Upper lobe of left lung (tissue), 6 donors: ENCODE results near the gene MRPS23. TPM values are rescaled to one million over a fixed set of nuclear protein-coding genes. Genes with fewer than 3 reads are reported as not detected.

Experiments used
- ATAC-seq, 2 donors: fragments of 200-7000 bp; cut with Tn5 transposase; one replicate each; pipeline ENCODE4 v1.9.1; 2022; ENCODE audit warnings: mild to moderate bottlenecking in 2 of 2, moderate library complexity in 2 of 2; ENCODE audit not compliant: low FRiP score in 2 of 2
- DNase-seq, 2 donors: peaks; one replicate each; pipeline ENCODE4 v3.0.0-alpha.2; 2019 to 2020
- H3K27ac ChIP-seq, 4 donors: fragments of 200-600 bp; sonication (generic); one replicate each; pipeline ENCODE4 v1.5.1; 2016 to 2019
- H3K27me3 ChIP-seq, 4 donors: fragments of 200-600 bp; sonication (generic); one replicate each; pipeline ENCODE4 v1.5.1; 2017 to 2019
- H3K36me3 ChIP-seq, 4 donors: fragments of 200-600 bp; sonication (generic); one replicate each; pipeline ENCODE4 v1.5.1; 2016 to 2019
- H3K4me1 ChIP-seq, 4 donors: fragments of 200-600 bp; sonication (generic); one replicate each; pipeline ENCODE4 v1.5.1; 2018 to 2019
- H3K4me3 ChIP-seq, 4 donors: fragments of 200-600 bp; sonication (generic); one replicate each; pipeline ENCODE4 v1.5.1; 2017 to 2019; ENCODE audit warnings: mild to moderate bottlenecking in 2 of 4, moderate library complexity in 1 of 4
- H3K9me3 ChIP-seq, 4 donors: fragments of 200-600 bp; sonication (generic); one replicate each; pipeline ENCODE4 v1.5.1; 2018 to 2019
- CTCF ChIP-seq, 6 experiments: fragments of 450-650 bp in 4 of 6; fragments of 200-600 bp in 2 of 6; sonication (generic) in 2 of 6; IDR thresholded peaks; one replicate each; pipeline ENCODE4 v1.5.1; 2016 to 2019; ENCODE audit warnings: antibody characterized with exemption in 6 of 6
- EP300 ChIP-seq, 4 donors: sonication (generic); formaldehyde crosslinking; IDR thresholded peaks; one replicate each; pipeline ENCODE4 v1.5.1; 2017; ENCODE audit warnings: antibody characterized with exemption in 4 of 4, control low read depth in 2 of 4
- POLR2A ChIP-seq, 4 donors: fragments of 450-650 bp; IDR thresholded peaks; one replicate each; pipeline ENCODE4 v1.5.1; 2016 to 2017; ENCODE audit warnings: antibody characterized with exemption in 4 of 4, mild to moderate bottlenecking in 2 of 4
- POLR2AphosphoS5 ChIP-seq, 2 donors: sonication (generic); formaldehyde crosslinking; IDR thresholded peaks; one replicate each; pipeline ENCODE4 v1.5.1; 2017; ENCODE audit warnings: antibody characterized with exemption in 2 of 2
- WGBS, 2 donors: methylation state at CpG; one replicate each; pipeline ENCODE4 v1.1.5; 2017 to 2018; 5-methylcytosine and 5-hydroxymethylcytosine counted together
- total RNA-seq, 6 donors: library from RNA; depleted of rRNA in 4 of 6; stranded (reverse); fragments of >200 nt in 4 of 6; gene quantifications; one replicate each; pipeline versions ENCODE4 v1.1.0 to v1.2.1, GENCODE V29; 2016 to 2021
- donor health status: DM: no; HTN: no; CAD: no; lungs with moderate emphysema.
- donor health status: DM: no; HTN: yes; CAD: no; lungs with severe emphysema.

MRPS23 gene
- total RNA-seq, 6 donors from 2014 or later = 11.4 to 50.6 (median 19.1) TPM

GRCh38 chr17:57879437-57880085 lies 29.7 kb upstream of the MRPS23 start:
- H3K9me3 ChIP-seq = no peaks in the 10 kb centered on the region
- H3K4me3 ChIP-seq = no peak overlapping the region
- WGBS, 2 donors = 78 to 89% methylated on average over 12 of the region's 12 CpGs
- TF ChIP-seq POLR2AphosphoS5 (IDR thresholded peaks at IDR 0.05) (no peak), EP300 (IDR thresholded peaks at IDR 0.05) (no peak), CTCF (IDR thresholded peaks at IDR 0.05) (no peak), POLR2A (IDR thresholded peaks at IDR 0.05) (no peak)
- ATAC-seq (no peak), DNase-seq (no peak)
- peaks cover 0 to 38% (median 15%) of the 10 kb centered on the region in 4 donors for H3K36me3 ChIP-seq
- peaks cover 15 to 35% (median 24%) of the 10 kb centered on the region in 4 donors for H3K4me1 ChIP-seq
- no peak overlapping the region for H3K27ac ChIP-seq
- H3K27me3 ChIP-seq = no peaks in the 10 kb centered on the region

GRCh38 chr17:57877803-57878377 lies 28.0 kb upstream of the MRPS23 start:
- no peak for ATAC-seq
- no peaks in the 10 kb centered on the region for H3K9me3 ChIP-seq
- H3K27me3 ChIP-seq = no peaks in the 10 kb centered on the region
- TF ChIP-seq POLR2AphosphoS5 (IDR thresholded peaks at IDR 0.05) = no peak
- no peak for TF ChIP-seq CTCF (IDR thresholded peaks at IDR 0.05)
- no peak for TF ChIP-seq EP300 (IDR thresholded peaks at IDR 0.05)
- peaks cover 32 to 52% (median 41%) of the 10 kb centered on the region in 4 donors for H3K4me1 ChIP-seq
- H3K27ac ChIP-seq = no peak overlapping the region
- no peak for DNase-seq
- WGBS, 2 donors = 71 to 86% methylated on average over 9 of the region's 9 CpGs
- H3K36me3 ChIP-seq = peaks cover 0 to 26% (median 14%) of the 10 kb centered on the region in 4 donors
- H3K4me3 ChIP-seq = no peak overlapping the region

GRCh38 chr17:57876866-57877237 lies 27.0 kb upstream of the MRPS23 start:
- TF ChIP-seq POLR2AphosphoS5 (IDR thresholded peaks at IDR 0.05) (no peak), POLR2A (IDR thresholded peaks at IDR 0.05) (no peak), CTCF (IDR thresholded peaks at IDR 0.05) (no peak), EP300 (IDR thresholded peaks at IDR 0.05) (no peak)
- Histone ChIP-seq H3K4me1 (peaks cover 34 to 57% (median 47%) of the 10 kb centered on the region in 4 donors), H3K27ac (no peak overlapping the region), H3K4me3 (no peak overlapping the region), H3K36me3 (peaks cover 0 to 32% (median 23%) of the 10 kb centered on the region in 4 donors), H3K9me3 (no peaks in the 10 kb centered on the region), H3K27me3 (no peaks in the 10 kb centered on the region)
- ATAC-seq (no peak), DNase-seq (no peak)
- WGBS, 2 donors = 63 to 81% methylated on average over 2 of the region's 2 CpGs

GRCh38 chr17:57876023-57876865 lies 26.4 kb upstream of the MRPS23 start:
- Histone ChIP-seq H3K9me3 (no peaks in the 10 kb centered on the region), H3K27ac (peak overlapping the region; percentile 78 to 81 (median 80)), H3K36me3 (peaks cover 0 to 33% (median 25%) of the 10 kb centered on the region in 4 donors), H3K27me3 (no peaks in the 10 kb centered on the region), H3K4me1 (peaks cover 34 to 52% (median 44%) of the 10 kb centered on the region in 4 donors), H3K4me3 (no peak overlapping the region)
- 84 to 90% methylated on average over 10 to 15 of the region's 15 CpGs for WGBS, 2 donors
- DNase-seq (no peak), ATAC-seq (no peak)
- no peak for TF ChIP-seq POLR2A (IDR thresholded peaks at IDR 0.05)
- TF ChIP-seq EP300 (IDR thresholded peaks at IDR 0.05) = no peak
- no peak for TF ChIP-seq POLR2AphosphoS5 (IDR thresholded peaks at IDR 0.05)
- TF ChIP-seq CTCF (IDR thresholded peaks at IDR 0.05) = no peak
